MCF 10A (cell line): Measurements from ENCODE around the gene GGPS1. TPM values are rescaled to one million over a fixed set of nuclear protein-coding genes. Genes with fewer than 3 reads are reported as not detected.

Experiments
- BruUV-seq: library from RNA; stranded (reverse); fragments of 400-500 nt; replicated peaks from 2 replicates; lab custom pipeline; 2021; lab: Mats Ljungman, UMichigan
- CTCF ChIA-PET: fragments of 300-600 bp; sonication (Branson Sonifier 250); formaldehyde crosslinking; extraction: SDS; loops from one replicate; lab custom pipeline; 2021; ENCODE audit warnings: antibody characterized with exemption, inconsistent platforms; lab: Yijun Ruan, JAX
- POLR2A ChIA-PET: fragments of 300-600, 350-650 bp; sonication (Branson Sonifier 250); formaldehyde crosslinking; extraction: SDS; loops from one replicate; lab custom pipeline; 2020; ENCODE audit warnings: antibody characterized with exemption, inconsistent platforms; lab: Yijun Ruan, JAX
- DNase-seq: peaks from one replicate; pipeline ENCODE4 v3.0.0-alpha.2; 2018; ENCODE audit not compliant: unreplicated experiment
- H3K27ac Mint-ChIP-seq: one replicate; pipeline ENCODE4 v1.8.0; 2022; ENCODE audit warnings: mild to moderate bottlenecking, low read depth, mixed read lengths; ENCODE audit not compliant: unreplicated experiment
- H3K27me3 Mint-ChIP-seq: one replicate; pipeline ENCODE4 v1.8.0; 2022; ENCODE audit warnings: mixed read lengths; ENCODE audit not compliant: insufficient read depth, unreplicated experiment
- H3K36me3 Mint-ChIP-seq: one replicate; pipeline ENCODE4 v1.8.0; 2022; ENCODE audit warnings: mild to moderate bottlenecking, moderate library complexity, mixed read lengths; ENCODE audit not compliant: insufficient read depth, unreplicated experiment
- H3K4me1 Mint-ChIP-seq: one replicate; pipeline ENCODE4 v1.8.0; 2022; ENCODE audit warnings: mixed read lengths; ENCODE audit not compliant: insufficient read depth, unreplicated experiment
- H3K4me3 Mint-ChIP-seq: one replicate; pipeline ENCODE4 v1.8.0; 2022; ENCODE audit warnings: mild to moderate bottlenecking, moderate library complexity, mixed read lengths; ENCODE audit not compliant: unreplicated experiment
- H3K9me3 Mint-ChIP-seq: one replicate; pipeline ENCODE4 v1.8.0; 2022; ENCODE audit warnings: mixed read lengths; ENCODE audit not compliant: unreplicated experiment
- intact Hi-C: fragments of 100-400 bp; cut with micrococcal nuclease; formaldehyde crosslinking; loops from 2 replicates; pipeline ENCODE4 v1.14.1; 2022
- total RNA-seq: library from RNA; stranded (reverse); gene quantifications from 2 replicates; pipeline ENCODE4 v1.2.3, GENCODE V29; 2022
- TF ChIP-seq, protein P1 (sequence below): fragments of 200-600 bp; IDR thresholded peaks from one replicate; pipeline ENCODE4 v1.8.0; 2022; ENCODE audit warnings: antibody characterized with exemption, mild to moderate bottlenecking; ENCODE audit not compliant: unreplicated experiment

Gene GGPS1
- total RNA-seq, 1 experiment from 2014 or later: 74.8 TPM

DNA sequence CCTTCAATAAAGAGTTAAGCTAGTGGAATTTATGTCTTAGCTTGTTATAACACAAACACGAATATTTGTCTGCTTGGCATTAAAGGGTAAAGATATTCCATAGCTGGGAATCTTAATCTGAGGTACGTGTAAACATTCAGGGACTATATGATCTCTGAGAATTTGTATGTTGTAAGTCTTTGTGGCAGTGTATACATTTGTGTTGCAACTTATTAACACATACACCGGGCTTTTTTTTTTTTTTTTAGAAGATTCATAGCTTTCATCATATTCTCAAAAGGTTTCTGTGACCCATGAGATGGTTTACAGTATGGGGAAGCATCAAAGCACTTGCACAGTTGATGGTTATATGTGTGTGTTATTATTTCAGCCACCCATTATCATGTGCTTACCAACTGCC is 3.0 kb downstream of the GGPS1 start:
- H3K36me3 Mint-ChIP-seq: peaks cover 24% of the 10 kb centered on the region
- H3K27ac Mint-ChIP-seq: no peak overlapping the region
- H3K27me3 Mint-ChIP-seq: no peaks in the 10 kb centered on the region
- TF ChIP-seq, protein P1, sequence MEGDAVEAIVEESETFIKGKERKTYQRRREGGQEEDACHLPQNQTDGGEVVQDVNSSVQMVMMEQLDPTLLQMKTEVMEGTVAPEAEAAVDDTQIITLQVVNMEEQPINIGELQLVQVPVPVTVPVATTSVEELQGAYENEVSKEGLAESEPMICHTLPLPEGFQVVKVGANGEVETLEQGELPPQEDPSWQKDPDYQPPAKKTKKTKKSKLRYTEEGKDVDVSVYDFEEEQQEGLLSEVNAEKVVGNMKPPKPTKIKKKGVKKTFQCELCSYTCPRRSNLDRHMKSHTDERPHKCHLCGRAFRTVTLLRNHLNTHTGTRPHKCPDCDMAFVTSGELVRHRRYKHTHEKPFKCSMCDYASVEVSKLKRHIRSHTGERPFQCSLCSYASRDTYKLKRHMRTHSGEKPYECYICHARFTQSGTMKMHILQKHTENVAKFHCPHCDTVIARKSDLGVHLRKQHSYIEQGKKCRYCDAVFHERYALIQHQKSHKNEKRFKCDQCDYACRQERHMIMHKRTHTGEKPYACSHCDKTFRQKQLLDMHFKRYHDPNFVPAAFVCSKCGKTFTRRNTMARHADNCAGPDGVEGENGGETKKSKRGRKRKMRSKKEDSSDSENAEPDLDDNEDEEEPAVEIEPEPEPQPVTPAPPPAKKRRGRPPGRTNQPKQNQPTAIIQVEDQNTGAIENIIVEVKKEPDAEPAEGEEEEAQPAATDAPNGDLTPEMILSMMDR: no peak
- H3K4me1 Mint-ChIP-seq: peaks cover 17% of the 10 kb centered on the region
- BruUV-seq: no TSS peak
- peak; percentile 34 for DNase-seq
- no peak overlapping the region for H3K4me3 Mint-ChIP-seq
- intact Hi-C loops: no loop called here
- no peaks in the 10 kb centered on the region for H3K9me3 Mint-ChIP-seq
- ChIA-PET CTCF (interaction anchor here (1.4 to 6.5 kb wide), 5 partner anchors 9 to 451 kb away, joined by 4 to 61 read pairs (median 14); partner anchors contain the start of gene TBCE), POLR2A (interaction anchor here (0.5 to 9.2 kb wide), 18 partner anchors 10 to 821 kb away, joined by 3 to 193 read pairs (median 12); partner anchors contain the start of genes B3GALNT2, TBCE and TOMM20)

DNA sequence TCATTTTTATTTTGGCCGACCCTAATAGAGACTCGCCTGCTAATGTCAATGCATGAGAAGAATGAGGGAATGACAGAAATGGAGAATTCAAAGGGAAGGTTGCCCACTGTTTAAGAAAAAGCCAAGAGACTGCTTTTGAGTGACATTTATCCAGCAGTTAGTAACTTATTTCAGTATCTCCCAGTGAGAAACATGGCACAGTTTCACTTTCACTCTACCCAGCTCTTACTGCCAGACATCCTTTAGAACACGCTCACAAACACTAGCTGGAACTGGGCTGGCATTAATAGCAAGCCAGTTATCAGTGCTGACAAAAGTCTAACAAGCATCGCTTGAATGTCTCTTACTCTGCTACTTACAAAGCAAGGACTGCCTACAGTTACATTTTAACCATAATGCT is 8.5 kb downstream of the GGPS1 start:
- DNase-seq: no peak
- H3K4me1 Mint-ChIP-seq: peaks cover 10% of the 10 kb centered on the region
- peak overlapping the region; percentile 44 for H3K27ac Mint-ChIP-seq
- no peak overlapping the region for H3K4me3 Mint-ChIP-seq
- ChIA-PET POLR2A (interaction anchor here (0.8 to 1.4 kb wide), 3 partner anchors 11 to 14 kb away, joined by 3 to 4 read pairs (median 3); no protein-coding TSS in a partner anchor), CTCF (interaction anchor here (0.6 to 2.4 kb wide), 2 partner anchors 80 to 86 kb away, joined by 3 to 5 read pairs; no protein-coding TSS in a partner anchor)
- TF ChIP-seq, protein P1: no peak
- BruUV-seq: no TSS peak
- no peaks in the 10 kb centered on the region for H3K27me3 Mint-ChIP-seq
- intact Hi-C loops: no loop called here
- H3K9me3 Mint-ChIP-seq: no peaks in the 10 kb centered on the region
- H3K36me3 Mint-ChIP-seq: peaks cover 53% of the 10 kb centered on the region

DNA sequence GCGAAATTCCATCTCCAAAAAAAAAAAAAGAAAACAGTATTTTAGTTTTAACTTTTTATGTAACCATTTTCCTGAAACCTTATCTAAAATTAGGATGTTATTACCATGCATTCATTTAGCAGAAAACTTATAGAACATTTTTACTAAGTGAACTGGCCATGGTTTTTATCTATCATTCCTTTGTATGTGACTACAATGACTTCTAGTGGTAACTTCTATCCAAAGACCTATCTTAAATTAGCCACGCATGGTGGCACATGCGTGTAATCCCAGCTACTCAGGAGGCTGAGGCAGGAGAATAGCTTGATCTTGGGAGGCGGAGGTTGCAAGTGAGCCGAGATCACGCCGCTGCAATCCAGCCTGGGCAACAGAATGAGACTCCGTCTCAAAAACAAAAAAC is 11.4 kb downstream of the GGPS1 start:
- Mint-ChIP-seq H3K4me3 (no peak overlapping the region), H3K4me1 (peaks cover 6% of the 10 kb centered on the region), H3K27me3 (no peaks in the 10 kb centered on the region), H3K9me3 (no peaks in the 10 kb centered on the region), H3K36me3 (peaks cover 72% of the 10 kb centered on the region), H3K27ac (no peak overlapping the region)
- intact Hi-C loops: no loop called here
- BruUV-seq: no TSS peak
- POLR2A ChIA-PET: interaction anchor here (0.6 to 7.2 kb wide), 7 partner anchors 10 to 179 kb away, joined by 3 to 72 read pairs (median 4); partner anchors contain the start of genes ARID4B, GGPS1, RBM34 and TBCE
- CTCF ChIA-PET: interaction anchor here (0.7 to 2.1 kb wide), 6 partner anchors 9 to 235 kb away, joined by 3 to 14 read pairs (median 4); no protein-coding TSS in a partner anchor
- no peak for DNase-seq
- TF ChIP-seq, protein P1: no peak

DNA sequence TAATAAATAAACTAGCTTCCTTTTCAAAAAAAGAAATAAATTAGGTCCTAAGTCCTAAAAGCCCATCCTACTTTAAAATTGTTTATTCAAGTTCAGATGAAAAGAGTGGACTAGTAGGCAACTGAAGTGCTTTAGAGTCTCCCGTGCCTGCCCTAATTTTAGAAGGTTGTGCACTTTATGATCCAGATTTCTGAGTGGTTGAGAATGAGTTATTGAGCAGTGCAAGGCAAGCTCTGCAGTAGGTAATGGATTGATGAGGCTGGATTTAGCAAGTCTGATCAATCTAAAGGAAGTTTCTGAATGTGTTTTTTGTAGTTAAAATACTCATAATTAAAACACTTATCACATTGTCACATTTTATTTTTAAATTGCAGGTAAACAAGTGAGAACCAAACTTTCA is 13.0 kb downstream of the GGPS1 start:
- TF ChIP-seq, protein P1: no peak
- intact Hi-C loops: no loop called here
- Mint-ChIP-seq H3K27ac (no peak overlapping the region), H3K4me1 (peaks cover 6% of the 10 kb centered on the region), H3K4me3 (no peak overlapping the region), H3K36me3 (peaks cover 66% of the 10 kb centered on the region), H3K9me3 (no peaks in the 10 kb centered on the region), H3K27me3 (no peaks in the 10 kb centered on the region)
- POLR2A ChIA-PET: interaction anchor here (0.5 to 7.2 kb wide), 8 partner anchors 11 to 842 kb away, joined by 3 to 72 read pairs (median 5); partner anchors contain the start of genes ARID4B, B3GALNT2, GGPS1 and TBCE
- BruUV-seq: no TSS peak
- CTCF ChIA-PET: interaction anchor here (0.8 to 2.1 kb wide), 3 partner anchors 11 to 76 kb away, joined by 3 to 14 read pairs (median 5); no protein-coding TSS in a partner anchor
- DNase-seq: no peak
